Upper lobe of left lung (tissue), 6 donors: ENCODE results near the gene PRR5. TPM values are rescaled to one million over a fixed set of nuclear protein-coding genes. Genes with fewer than 3 reads are reported as not detected.
"Not testable (repeated sequence)": the region's sequence is repeated elsewhere in the genome, so short reads cannot be mapped to it uniquely, and the experiment has no call there.

ENCODE experiments used
- ATAC-seq, 2 donors: fragments of 200-7000 bp; cut with Tn5 transposase; one replicate each; pipeline ENCODE4 v1.9.1; 2022; ENCODE audit warnings: mild to moderate bottlenecking in 2 of 2, moderate library complexity in 2 of 2; ENCODE audit not compliant: low FRiP score in 2 of 2
- DNase-seq, 2 donors: peaks; one replicate each; pipeline ENCODE4 v3.0.0-alpha.2; 2019 to 2020
- H3K27ac ChIP-seq, 4 donors: fragments of 200-600 bp; sonication (generic); one replicate each; pipeline ENCODE4 v1.5.1; 2016 to 2019
- H3K27me3 ChIP-seq, 4 donors: fragments of 200-600 bp; sonication (generic); one replicate each; pipeline ENCODE4 v1.5.1; 2017 to 2019
- H3K36me3 ChIP-seq, 4 donors: fragments of 200-600 bp; sonication (generic); one replicate each; pipeline ENCODE4 v1.5.1; 2016 to 2019
- H3K4me1 ChIP-seq, 4 donors: fragments of 200-600 bp; sonication (generic); one replicate each; pipeline ENCODE4 v1.5.1; 2018 to 2019
- H3K4me3 ChIP-seq, 4 donors: fragments of 200-600 bp; sonication (generic); one replicate each; pipeline ENCODE4 v1.5.1; 2017 to 2019; ENCODE audit warnings: mild to moderate bottlenecking in 2 of 4, moderate library complexity in 1 of 4
- H3K9me3 ChIP-seq, 4 donors: fragments of 200-600 bp; sonication (generic); one replicate each; pipeline ENCODE4 v1.5.1; 2018 to 2019
- CTCF ChIP-seq, 6 experiments: fragments of 450-650 bp in 4 of 6; fragments of 200-600 bp in 2 of 6; sonication (generic) in 2 of 6; IDR thresholded peaks; one replicate each; pipeline ENCODE4 v1.5.1; 2016 to 2019; ENCODE audit warnings: antibody characterized with exemption in 6 of 6
- EP300 ChIP-seq, 4 donors: sonication (generic); formaldehyde crosslinking; IDR thresholded peaks; one replicate each; pipeline ENCODE4 v1.5.1; 2017; ENCODE audit warnings: antibody characterized with exemption in 4 of 4, control low read depth in 2 of 4
- POLR2A ChIP-seq, 4 donors: fragments of 450-650 bp; IDR thresholded peaks; one replicate each; pipeline ENCODE4 v1.5.1; 2016 to 2017; ENCODE audit warnings: antibody characterized with exemption in 4 of 4, mild to moderate bottlenecking in 2 of 4
- POLR2AphosphoS5 ChIP-seq, 2 donors: sonication (generic); formaldehyde crosslinking; IDR thresholded peaks; one replicate each; pipeline ENCODE4 v1.5.1; 2017; ENCODE audit warnings: antibody characterized with exemption in 2 of 2
- WGBS, 2 donors: methylation state at CpG; one replicate each; pipeline ENCODE4 v1.1.5; 2017 to 2018; 5-methylcytosine and 5-hydroxymethylcytosine counted together
- total RNA-seq, 6 donors: library from RNA; depleted of rRNA in 4 of 6; stranded (reverse); fragments of >200 nt in 4 of 6; gene quantifications; one replicate each; pipeline versions ENCODE4 v1.1.0 to v1.2.1, GENCODE V29; 2016 to 2021
- donor health status: DM: no; HTN: no; CAD: no; lungs with moderate emphysema.
- donor health status: DM: no; HTN: yes; CAD: no; lungs with severe emphysema.

Gene PRR5
- 10 to 100 TPM; 13.1 to 68.1 (median 15.8) TPM for total RNA-seq

GRCh38 chr22:44701824-44702478 is at the start of gene PRR5:
PRR5 (plus strand) TSS chr22:44702204; CDS start chr22:44702475, 271 bp downstream.
- Histone ChIP-seq H3K36me3 (no peaks in the 10 kb centered on the region), H3K27ac (peak within 1 kb of the TSS in 3 of 4 donors; percentile 52 to 73 (median 59)), H3K9me3 (no peaks in the 10 kb centered on the region), H3K4me1 (peaks cover 9 to 35% (median 23%) of the 10 kb centered on the region in 4 donors), H3K4me3 (peak within 1 kb of the TSS; percentile 19 to 80 (median 72)), H3K27me3 (no peaks in the 10 kb centered on the region)
- DNase-seq (peak; percentile 85 to 96), ATAC-seq (peak; percentile 83 to 90)
- WGBS, 2 donors, result 0 to 4% methylated on average over 6 to 44 of the region's 88 CpGs
- TF ChIP-seq POLR2AphosphoS5 (IDR thresholded peaks at IDR 0.05) (peak in 1 of 2 donors; percentile 12), EP300 (IDR thresholded peaks at IDR 0.05) (no peak), POLR2A (IDR thresholded peaks at IDR 0.05) (peak in 1 of 4 donors; percentile 30), CTCF (IDR thresholded peaks at IDR 0.05) (no peak)

- not testable (repeated sequence) for DNase-seq, H3K27me3 ChIP-seq, H3K27ac ChIP-seq, H3K4me1 ChIP-seq, ATAC-seq, H3K9me3 ChIP-seq, H3K36me3 ChIP-seq, H3K4me3 ChIP-seq
- WGBS, 2 donors, result 82 to 87% methylated on average over 1 of the region's 1 CpG
Observed at GRCh38 chr22:44652866-44653265, 49.1 kb upstream of the PRR5 start.

- peaks cover 8 to 12% (median 10%) of the 10 kb centered on the region in 4 donors for H3K4me1 ChIP-seq
- peak; percentile 44 to 45 for ATAC-seq
- peak overlapping the region in 1 of 4 donors; percentile 11 for H3K27ac ChIP-seq
- DNase-seq, result no peak
- 11 to 17% methylated on average over 5 to 14 of the region's 14 CpGs for WGBS, 2 donors
- TF ChIP-seq POLR2AphosphoS5 (IDR thresholded peaks at IDR 0.05), result no peak
- TF ChIP-seq POLR2A (IDR thresholded peaks at IDR 0.05), result no peak
- TF ChIP-seq EP300 (IDR thresholded peaks at IDR 0.05), result no peak
- no peak for TF ChIP-seq CTCF (IDR thresholded peaks at IDR 0.05)
- no peak overlapping the region for H3K4me3 ChIP-seq
- H3K9me3 ChIP-seq, result no peaks in the 10 kb centered on the region
- no peaks in the 10 kb centered on the region for H3K27me3 ChIP-seq
- no peaks in the 10 kb centered on the region for H3K36me3 ChIP-seq
Observed at GRCh38 chr22:44658311-44658953, 43.6 kb upstream of the PRR5 start.

GRCh38 chr22:44659140-44659539 is 42.9 kb upstream of the PRR5 start:
- H3K27ac ChIP-seq, result peak overlapping the region in 1 of 4 donors; percentile 11
- no peak overlapping the region for H3K4me3 ChIP-seq
- H3K27me3 ChIP-seq, result no peaks in the 10 kb centered on the region
- no peak for DNase-seq
- 55% methylated on average over 4 of the region's 6 CpGs; no CpG with 5 or more reads in 1 of the 2 donors for WGBS, 2 donors
- TF ChIP-seq CTCF (IDR thresholded peaks at IDR 0.05), result no peak
- no peak for TF ChIP-seq POLR2A (IDR thresholded peaks at IDR 0.05)
- no peak for TF ChIP-seq POLR2AphosphoS5 (IDR thresholded peaks at IDR 0.05)
- no peak for TF ChIP-seq EP300 (IDR thresholded peaks at IDR 0.05)
- ATAC-seq, result peak; percentile 25 to 47
- peaks cover 12 to 17% (median 15%) of the 10 kb centered on the region in 4 donors for H3K4me1 ChIP-seq
- H3K9me3 ChIP-seq, result no peaks in the 10 kb centered on the region
- no peaks in the 10 kb centered on the region for H3K36me3 ChIP-seq

GRCh38 chr22:44660051-44660830 is 41.8 kb upstream of the PRR5 start:
- H3K9me3 ChIP-seq, result no peaks in the 10 kb centered on the region
- no peak for DNase-seq
- H3K4me3 ChIP-seq, result no peak overlapping the region
- H3K36me3 ChIP-seq, result no peaks in the 10 kb centered on the region
- H3K4me1 ChIP-seq, result peaks cover 19 to 28% (median 25%) of the 10 kb centered on the region in 4 donors
- H3K27me3 ChIP-seq, result no peaks in the 10 kb centered on the region
- ATAC-seq, result no peak
- WGBS, 2 donors, result 90 to 92% methylated on average over 10 to 23 of the region's 23 CpGs
- no peak overlapping the region for H3K27ac ChIP-seq
- TF ChIP-seq EP300 (IDR thresholded peaks at IDR 0.05) (no peak), POLR2A (IDR thresholded peaks at IDR 0.05) (no peak), POLR2AphosphoS5 (IDR thresholded peaks at IDR 0.05) (no peak), CTCF (IDR thresholded peaks at IDR 0.05) (no peak)
